ENCODE measurements around the gene SMIM13.

GRCh38 chr6:11187301-11187700, 93.7 kb downstream of the SMIM13 start:
- TF ChIP-seq CTCF (IDR thresholded peaks at IDR 0.05): no peak
- TF ChIP-seq POLR2A (IDR thresholded peaks at IDR 0.05): no peak
- TF ChIP-seq EP300 (IDR thresholded peaks at IDR 0.05): no peak
- no peak for TF ChIP-seq POLR2AphosphoS5 (IDR thresholded peaks at IDR 0.05)
